DMS79 (cell line): ENCODE data around the gene CTR9.

Experiments
- DNase-seq: peaks from one replicate; lab custom pipeline; 2025; lab: John Stamatoyannopoulos, UW

CTR9 gene

GRCh38 chr11:10750838-10751580 lies at the start of gene CTR9:
Gene CTR9 (plus strand): TSS chr11:10751246. CDS start chr11:10751413, 167 bp downstream.
- peak; percentile 87 for DNase-seq

DNA sequence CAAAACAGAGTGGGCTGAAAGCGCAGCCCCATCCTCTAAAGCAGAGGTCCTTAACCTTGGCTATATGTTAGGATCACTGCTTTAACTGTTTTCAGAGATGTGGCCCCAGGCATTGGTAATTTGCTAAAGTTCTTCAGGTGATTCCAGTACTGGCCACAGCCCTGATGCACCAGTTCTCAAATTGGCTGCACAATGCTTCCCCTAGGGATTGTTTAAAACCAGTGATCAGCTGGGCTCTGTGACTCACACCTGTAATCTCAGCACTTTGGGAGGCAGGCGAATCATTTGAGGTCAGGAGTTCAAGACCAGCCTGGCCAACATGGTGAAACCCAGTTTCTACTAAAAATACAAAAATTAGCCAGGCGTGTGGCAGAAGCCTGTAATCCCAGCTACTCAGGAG lies 49.1 kb upstream of the CTR9 start:
- no peak for DNase-seq

GRCh38 chr11:10708131-10708530 lies 42.9 kb upstream of the CTR9 start:
- no peak for DNase-seq

DNA sequence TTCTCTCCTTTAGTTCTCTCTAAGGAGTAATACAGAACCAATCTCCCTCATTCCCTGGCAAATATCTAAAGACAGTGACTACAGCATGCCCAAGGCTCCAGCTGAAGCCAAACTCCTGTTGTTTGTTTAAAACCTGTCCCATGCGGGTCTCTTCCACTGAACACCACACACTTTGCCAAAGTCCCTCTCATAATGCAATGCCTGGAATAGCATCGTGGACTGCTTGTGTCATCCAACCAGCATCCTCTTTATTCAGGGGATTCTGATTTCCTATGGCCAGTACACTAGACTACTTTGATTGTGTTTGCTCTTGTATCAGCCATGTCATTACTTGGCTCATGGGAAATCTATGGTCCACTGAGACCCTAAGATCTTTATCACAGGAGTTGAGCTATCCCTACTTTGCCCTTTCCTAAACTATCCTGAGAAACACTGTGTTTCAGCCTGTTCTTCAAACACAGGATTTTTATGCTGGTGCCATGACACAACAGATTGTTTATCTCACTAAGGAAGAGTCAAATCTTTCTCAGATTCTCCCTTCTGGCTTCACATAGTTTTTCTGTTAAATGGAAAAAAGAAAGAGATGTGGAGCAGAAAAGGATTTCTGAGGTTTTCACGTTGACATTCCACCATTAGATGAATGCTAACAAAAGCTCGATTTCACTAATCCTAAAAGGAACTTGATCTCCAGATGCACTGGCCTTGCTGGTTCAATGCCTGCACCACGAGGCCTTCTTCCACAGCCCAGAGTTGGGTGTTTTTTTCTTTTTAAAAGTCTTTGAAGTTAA lies 41.6 kb upstream of the CTR9 start:
- no peak for DNase-seq

DNA sequence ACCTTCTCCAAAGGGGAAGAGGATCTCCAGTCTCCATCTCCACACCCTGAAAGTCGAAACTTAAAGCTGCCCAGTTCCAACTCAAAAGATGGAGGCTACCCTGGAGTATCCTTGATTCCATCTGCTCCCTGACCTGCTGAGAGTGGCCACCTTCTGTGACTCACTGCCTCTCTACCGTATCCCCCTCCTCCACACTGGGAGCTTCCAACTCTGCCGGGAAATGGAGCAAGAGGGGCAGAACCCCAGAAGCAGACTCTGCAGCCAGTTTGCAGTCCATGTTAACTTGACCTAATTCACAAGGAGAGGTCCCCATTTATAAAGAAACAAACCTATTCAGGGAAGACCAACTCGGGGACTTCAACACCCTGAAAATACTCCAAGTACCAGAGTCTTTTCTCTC lies 35.5 kb upstream of the CTR9 start:
- DNase-seq: no peak

DNA sequence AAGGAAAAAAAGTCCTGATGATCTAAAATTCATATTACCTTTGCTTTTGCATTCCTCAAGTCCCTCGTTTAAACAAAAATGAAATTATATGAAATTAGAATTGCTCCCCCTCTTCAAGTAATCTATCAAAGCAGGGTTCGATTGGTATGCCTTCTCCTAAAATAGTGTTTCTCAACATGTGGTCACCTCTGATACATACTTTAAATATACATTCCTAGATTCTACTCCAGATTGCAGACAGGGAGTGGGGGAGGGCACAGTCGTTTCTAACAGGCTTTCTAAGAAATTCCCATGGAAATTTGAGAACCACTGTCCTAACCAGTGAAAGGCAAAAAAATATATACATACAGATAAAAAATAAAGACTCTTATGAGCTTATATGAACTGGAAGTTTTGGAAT lies 34.9 kb upstream of the CTR9 start:
- DNase-seq: no peak

DNA sequence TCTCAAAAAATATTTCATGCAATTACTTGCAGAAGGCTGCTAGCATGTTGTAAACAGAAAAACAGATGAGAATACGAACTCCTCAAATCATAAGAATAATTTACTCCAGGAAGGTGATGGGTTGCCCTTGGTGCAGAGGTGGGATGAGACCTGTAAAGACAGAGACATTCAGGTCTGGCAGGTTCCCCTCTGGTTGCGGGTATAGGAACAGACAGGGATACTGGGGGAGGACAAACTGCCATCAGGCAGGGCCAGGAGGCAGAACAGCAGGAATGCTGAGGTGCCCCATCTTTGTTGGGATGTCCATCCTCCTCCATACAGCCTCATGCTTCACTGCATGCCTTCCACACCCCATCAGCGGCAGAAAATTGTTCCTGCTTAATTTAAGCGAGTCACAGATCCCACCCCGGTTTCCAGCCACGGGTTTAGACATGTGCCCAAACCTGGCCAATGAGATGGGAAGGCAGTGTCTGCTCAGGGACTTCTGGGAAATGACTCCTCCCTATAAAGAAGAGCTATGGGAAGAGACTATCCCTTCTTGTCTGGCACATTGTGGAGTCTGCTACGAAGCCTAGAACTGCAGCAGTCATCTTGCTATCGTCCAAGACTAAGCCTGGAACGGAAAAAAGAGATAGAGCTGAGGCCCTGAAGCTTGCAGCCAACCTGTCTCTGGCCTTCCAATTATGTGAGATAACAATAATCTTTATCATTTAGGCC lies 34.3 kb upstream of the CTR9 start:
- DNase-seq: no peak

DNA sequence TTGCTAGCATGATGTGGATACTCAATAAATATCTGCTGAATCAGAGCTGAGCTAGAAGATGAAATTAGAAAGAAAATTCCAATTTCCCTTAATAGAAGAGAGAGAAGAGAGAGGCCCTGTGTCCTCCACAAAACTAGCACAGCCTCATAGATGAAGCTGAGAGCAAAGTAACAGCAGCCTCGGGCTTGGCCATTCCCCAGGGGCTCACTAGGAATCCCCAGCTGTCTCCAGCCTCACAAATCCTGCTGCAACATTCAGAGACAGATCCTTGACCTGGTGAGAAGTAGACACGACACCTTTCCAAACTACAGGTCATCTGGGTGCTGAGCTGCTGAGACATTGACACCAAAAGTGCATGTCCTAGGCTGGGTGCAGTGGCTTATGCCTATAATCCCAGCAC lies 31.4 kb upstream of the CTR9 start:
- DNase-seq: no peak

GRCh38 chr11:10720881-10721376 lies 30.1 kb upstream of the CTR9 start:
- DNase-seq: no peak

DNA sequence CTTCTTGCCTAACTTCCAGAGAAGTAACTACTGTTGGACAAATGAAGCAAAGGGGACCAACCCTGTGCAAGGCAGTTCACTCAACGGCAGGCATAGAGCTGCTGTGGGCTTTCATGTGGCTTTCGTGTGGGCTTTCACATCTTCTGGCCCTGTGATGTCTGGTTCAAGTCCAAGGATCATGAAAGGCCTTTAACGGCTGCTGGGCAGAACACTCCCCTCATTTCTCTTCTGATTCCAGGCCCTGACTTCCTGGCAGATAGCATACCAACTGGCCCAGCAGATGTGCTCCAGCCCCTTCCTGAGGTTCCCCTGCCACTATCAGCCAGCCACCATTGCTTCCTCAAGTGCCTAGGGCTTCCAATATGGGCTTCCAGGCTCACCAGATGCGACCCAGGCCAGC lies 28.7 kb upstream of the CTR9 start:
- DNase-seq: no peak

GRCh38 chr11:10725114-10725906 lies 25.7 kb upstream of the CTR9 start:
- peak; percentile 7 for DNase-seq

GRCh38 chr11:10725907-10726253 lies 25.2 kb upstream of the CTR9 start:
- DNase-seq: no peak

DNA sequence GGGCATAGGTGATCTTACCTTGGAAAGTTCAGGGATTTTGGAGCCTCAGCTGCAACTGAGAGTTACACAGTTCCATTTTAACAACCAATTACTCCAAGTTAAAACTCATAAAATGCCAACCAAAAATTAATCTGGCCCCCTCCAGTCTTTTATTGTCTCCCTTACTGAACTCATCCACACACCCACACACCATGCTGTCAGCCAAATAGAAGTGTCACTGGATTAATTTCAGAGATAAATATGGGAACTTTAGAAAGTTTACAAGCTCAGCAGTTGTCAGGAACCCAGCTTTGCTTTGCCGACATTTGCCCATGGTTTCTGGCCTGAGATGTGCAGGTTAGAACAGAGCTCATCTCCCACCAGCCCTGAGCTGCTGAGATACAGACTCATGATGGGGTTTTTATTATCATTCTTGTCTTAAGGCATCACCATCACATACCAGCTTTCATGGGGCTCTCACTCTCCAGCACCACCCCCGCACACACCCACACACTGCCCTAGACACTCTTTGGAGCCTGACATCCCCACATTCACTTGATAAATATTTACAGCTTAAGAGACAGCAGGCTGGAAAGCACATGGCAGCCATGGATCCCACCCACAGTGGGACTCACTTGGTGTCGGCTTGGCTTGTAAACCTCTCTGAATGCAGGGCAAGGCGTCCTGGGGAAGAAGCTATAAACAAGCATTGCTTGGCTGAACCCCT lies 23.7 kb upstream of the CTR9 start:
- DNase-seq: no peak

DNA sequence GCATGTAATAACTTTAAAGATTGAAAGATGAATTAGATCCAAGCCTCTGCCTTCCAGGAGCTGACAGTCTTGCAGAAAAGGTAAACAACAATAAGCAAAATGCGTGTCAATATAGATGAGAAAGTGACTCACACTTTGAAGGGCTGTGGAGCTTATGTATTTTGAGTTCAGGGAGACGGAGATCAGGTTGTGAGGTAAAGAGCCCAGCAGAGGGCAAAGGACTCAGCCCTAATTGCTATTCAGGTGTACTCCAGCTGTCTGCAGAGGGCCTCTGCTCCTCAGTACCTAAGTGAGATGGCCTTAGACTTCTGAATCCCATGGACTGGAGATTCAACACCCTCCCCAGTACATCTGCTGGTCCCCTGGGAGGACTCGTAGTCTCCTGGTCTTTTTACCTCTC lies 22.9 kb upstream of the CTR9 start:
- no peak for DNase-seq

- DNase-seq: no peak
These were observed 22.1 kb upstream of the CTR9 start for GRCh38 chr11:10728789-10729472.

DNA sequence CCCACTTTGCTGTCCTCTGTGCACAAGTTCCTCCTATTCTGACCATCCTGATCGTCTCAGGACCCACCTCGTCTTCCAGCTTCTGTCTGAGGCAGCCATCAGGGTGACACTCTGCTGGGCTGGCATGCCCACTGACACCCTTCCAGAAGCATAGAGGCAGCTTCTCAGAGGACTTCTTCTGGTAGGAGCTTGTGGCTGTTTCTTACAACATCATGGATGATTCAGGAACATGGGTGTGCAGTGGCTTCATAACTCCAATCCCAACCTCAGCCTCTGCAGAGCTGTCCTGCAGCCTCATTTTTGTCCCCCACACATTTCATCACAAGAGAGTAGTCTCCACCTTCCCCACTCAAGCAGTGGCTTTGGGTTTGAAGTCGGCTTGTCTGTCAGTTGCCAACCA lies 20.9 kb upstream of the CTR9 start:
- no peak for DNase-seq

GRCh38 chr11:10731064-10731680 lies 19.9 kb upstream of the CTR9 start:
- DNase-seq: no peak

DNA sequence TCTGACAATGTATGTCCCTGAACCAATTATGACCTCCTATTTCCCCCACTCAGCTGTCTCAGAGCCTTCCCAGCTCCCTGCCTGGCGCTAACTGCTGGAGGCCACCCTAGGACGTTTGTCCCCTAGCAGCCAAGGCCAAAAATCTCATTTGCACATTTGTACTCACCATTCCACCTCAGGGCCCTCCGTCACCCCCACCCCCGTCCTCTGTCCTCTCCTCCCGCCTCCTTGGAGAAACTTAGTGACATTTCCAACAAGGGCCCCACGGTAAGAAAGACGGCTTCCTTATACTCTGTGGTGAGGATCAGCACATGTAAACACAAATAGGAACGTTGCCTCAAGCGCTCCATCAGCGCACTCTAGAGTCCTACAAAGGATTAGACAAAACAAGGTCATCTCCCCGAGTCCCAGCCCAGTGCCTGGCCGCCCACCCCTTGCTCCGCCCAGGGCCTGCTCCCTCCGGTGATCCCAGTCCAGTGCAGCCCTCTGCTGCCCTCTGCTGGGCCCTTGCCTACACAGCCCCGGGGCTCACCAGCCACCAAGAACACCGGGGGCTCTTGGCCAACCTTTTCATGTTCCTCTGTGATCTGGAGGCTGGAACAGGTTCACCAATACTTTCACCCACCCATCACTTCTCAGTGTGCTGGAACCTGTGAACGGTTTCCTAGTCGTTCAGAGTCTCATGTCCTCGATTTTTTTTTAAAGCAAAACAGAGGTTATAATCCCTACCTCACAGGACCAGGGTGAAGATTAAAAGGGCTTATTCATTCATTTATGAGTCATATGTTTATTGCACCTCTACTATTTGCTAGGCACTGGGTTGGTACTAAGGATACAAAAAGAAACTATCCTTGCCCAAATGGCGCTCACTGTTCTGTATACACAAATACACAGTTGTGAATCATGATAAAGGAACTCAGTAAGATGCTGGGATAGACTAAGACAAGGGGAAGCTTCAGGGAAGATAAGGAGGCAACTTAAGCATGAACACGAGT lies 15.3 kb upstream of the CTR9 start:
- DNase-seq: peak; percentile 91
